Measurements from ENCODE around the gene PLXNC1. TPM values are rescaled to one million over a fixed set of nuclear protein-coding genes. Genes with fewer than 3 reads are reported as not detected.

Gene PLXNC1
- total and polyA plus RNA-seq, 4 donors, result 0.71 to 12.0 (median 3.3) TPM

DNA sequence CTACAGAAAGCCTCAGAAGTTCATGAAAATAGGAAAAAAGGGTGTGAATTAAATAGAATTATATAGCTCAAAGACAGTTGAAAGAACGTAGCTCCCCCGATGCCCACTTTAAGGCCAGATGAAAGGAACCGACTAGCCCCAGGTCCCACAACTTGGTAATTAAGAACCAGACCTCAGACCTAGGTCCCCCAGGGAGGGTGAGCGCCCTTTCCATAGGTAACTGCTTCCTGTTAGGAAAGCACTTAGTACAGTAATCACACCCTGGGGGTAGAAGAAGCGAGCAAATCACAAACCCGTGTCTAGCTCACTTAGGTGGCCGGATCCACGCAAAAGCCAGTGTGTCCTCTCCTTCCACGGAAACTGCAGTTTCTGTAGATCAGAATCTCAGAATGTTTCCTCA, 77.1 kb downstream of the PLXNC1 start:
- WGBS, result 97% methylated on average over 9 of the region's 9 CpGs
- H3K4me1 ChIP-seq (ENCODE audit: control insufficient read depth in 4 of 4, insufficient read depth in 4 of 4, low read length in 3 of 4), result no peaks in the 10 kb centered on the region
- no peaks in the 10 kb centered on the region for H3K9me3 ChIP-seq (ENCODE audit: control insufficient read depth in 4 of 4, low read length in 3 of 4)
- H3K4me3 ChIP-seq (ENCODE audit: low read depth in 1 of 3, low read length in 3 of 3), result no peak overlapping the region
- no peaks in the 10 kb centered on the region for H3K27me3 ChIP-seq (ENCODE audit: control insufficient read depth in 4 of 4, insufficient read depth in 4 of 4, low read length in 3 of 4)
- TF ChIP-seq, protein P1, sequence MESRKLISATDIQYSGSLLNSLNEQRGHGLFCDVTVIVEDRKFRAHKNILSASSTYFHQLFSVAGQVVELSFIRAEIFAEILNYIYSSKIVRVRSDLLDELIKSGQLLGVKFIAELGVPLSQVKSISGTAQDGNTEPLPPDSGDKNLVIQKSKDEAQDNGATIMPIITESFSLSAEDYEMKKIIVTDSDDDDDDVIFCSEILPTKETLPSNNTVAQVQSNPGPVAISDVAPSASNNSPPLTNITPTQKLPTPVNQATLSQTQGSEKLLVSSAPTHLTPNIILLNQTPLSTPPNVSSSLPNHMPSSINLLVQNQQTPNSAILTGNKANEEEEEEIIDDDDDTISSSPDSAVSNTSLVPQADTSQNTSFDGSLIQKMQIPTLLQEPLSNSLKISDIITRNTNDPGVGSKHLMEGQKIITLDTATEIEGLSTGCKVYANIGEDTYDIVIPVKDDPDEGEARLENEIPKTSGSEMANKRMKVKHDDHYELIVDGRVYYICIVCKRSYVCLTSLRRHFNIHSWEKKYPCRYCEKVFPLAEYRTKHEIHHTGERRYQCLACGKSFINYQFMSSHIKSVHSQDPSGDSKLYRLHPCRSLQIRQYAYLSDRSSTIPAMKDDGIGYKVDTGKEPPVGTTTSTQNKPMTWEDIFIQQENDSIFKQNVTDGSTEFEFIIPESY (IDR thresholded peaks at IDR 0.05), result no peak
- TF ChIP-seq, protein P2, sequence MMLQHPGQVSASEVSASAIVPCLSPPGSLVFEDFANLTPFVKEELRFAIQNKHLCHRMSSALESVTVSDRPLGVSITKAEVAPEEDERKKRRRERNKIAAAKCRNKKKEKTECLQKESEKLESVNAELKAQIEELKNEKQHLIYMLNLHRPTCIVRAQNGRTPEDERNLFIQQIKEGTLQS (IDR thresholded peaks at IDR 0.05), result no peak
- TF ChIP-seq JUND (IDR thresholded peaks at IDR 0.05) (no peak), EGR1 (IDR thresholded peaks at IDR 0.05; ENCODE audit: low read depth in 2 of 2) (no peak), SP1 (IDR thresholded peaks at IDR 0.05) (no peak), NR2F2 (IDR thresholded peaks at IDR 0.05) (no peak), RAD21 (IDR thresholded peaks at IDR 0.05) (no peak), HNF4A (conservative IDR thresholded peaks at IDR 0.05) (no peak), RXRA (IDR thresholded peaks at IDR 0.05) (no peak), TAF1 (conservative IDR thresholded peaks at IDR 0.05) (no peak)
- TF ChIP-seq, protein P3, sequence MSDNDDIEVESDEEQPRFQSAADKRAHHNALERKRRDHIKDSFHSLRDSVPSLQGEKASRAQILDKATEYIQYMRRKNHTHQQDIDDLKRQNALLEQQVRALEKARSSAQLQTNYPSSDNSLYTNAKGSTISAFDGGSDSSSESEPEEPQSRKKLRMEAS (IDR thresholded peaks at IDR 0.05), result no peak
- TF ChIP-seq, protein P4, sequence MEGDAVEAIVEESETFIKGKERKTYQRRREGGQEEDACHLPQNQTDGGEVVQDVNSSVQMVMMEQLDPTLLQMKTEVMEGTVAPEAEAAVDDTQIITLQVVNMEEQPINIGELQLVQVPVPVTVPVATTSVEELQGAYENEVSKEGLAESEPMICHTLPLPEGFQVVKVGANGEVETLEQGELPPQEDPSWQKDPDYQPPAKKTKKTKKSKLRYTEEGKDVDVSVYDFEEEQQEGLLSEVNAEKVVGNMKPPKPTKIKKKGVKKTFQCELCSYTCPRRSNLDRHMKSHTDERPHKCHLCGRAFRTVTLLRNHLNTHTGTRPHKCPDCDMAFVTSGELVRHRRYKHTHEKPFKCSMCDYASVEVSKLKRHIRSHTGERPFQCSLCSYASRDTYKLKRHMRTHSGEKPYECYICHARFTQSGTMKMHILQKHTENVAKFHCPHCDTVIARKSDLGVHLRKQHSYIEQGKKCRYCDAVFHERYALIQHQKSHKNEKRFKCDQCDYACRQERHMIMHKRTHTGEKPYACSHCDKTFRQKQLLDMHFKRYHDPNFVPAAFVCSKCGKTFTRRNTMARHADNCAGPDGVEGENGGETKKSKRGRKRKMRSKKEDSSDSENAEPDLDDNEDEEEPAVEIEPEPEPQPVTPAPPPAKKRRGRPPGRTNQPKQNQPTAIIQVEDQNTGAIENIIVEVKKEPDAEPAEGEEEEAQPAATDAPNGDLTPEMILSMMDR (IDR thresholded peaks at IDR 0.05; ENCODE audit: low read depth, low read length, missing input control), result no peak
- no peak for DNase-seq (ENCODE audit: low spot score)
- H3K36me3 ChIP-seq (ENCODE audit: control insufficient read depth in 4 of 4, insufficient read depth in 3 of 4, low read depth in 1 of 4, low read length in 3 of 4), result no peaks in the 10 kb centered on the region
- H3K27ac ChIP-seq (ENCODE audit: low read depth in 1 of 2, low read length in 2 of 2), result no peak overlapping the region
- no peak overlapping the region for H3K9ac ChIP-seq (ENCODE audit: low read depth in 1 of 2, low read length in 2 of 2)

DNA sequence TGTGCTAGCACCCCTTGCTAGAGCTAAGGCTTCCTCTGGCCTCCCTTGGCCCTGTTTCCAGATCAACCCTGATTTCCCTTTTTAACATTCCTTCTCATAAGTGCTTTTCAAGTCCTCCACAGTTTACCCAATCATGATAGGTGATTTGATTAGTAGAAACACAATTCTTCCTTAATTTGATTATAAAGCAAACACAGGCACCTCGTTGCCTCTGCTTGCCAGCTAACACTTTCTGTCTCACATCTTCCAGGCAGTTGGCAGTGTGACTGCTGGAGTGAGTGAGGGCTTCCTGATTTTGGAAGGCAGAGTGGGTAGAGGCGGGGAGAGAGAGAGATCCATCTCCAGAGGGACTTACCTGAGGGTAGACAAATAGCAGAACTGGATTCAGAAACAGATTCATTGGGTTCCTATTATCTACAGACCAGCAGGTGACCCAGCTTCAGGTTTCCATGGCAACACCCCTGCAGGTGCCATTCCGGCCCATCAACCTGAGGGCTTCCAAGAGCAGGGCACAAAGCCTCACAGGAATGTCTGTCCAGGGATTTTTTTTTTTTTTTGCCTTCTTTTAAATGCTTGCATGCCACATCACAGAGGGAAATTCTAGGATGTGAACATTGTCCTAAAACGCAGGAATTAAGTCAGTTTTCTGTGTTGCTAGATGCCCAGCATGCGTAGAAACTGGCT, 77.7 kb downstream of the PLXNC1 start:
- Histone ChIP-seq H3K27me3 (ENCODE audit: control insufficient read depth in 4 of 4, insufficient read depth in 4 of 4, low read length in 3 of 4) (no peaks in the 10 kb centered on the region), H3K4me1 (ENCODE audit: control insufficient read depth in 4 of 4, insufficient read depth in 4 of 4, low read length in 3 of 4) (no peaks in the 10 kb centered on the region), H3K36me3 (ENCODE audit: control insufficient read depth in 4 of 4, insufficient read depth in 3 of 4, low read depth in 1 of 4, low read length in 3 of 4) (no peaks in the 10 kb centered on the region), H3K9ac (ENCODE audit: low read depth in 1 of 2, low read length in 2 of 2) (no peak overlapping the region), H3K4me3 (ENCODE audit: low read depth in 1 of 3, low read length in 3 of 3) (no peak overlapping the region), H3K9me3 (ENCODE audit: control insufficient read depth in 4 of 4, low read length in 3 of 4) (no peaks in the 10 kb centered on the region), H3K27ac (ENCODE audit: low read depth in 1 of 2, low read length in 2 of 2) (no peak overlapping the region)
- 92% methylated on average over 5 of the region's 5 CpGs for WGBS
- TF ChIP-seq, protein P2 (IDR thresholded peaks at IDR 0.05), result no peak
- TF ChIP-seq SP1 (IDR thresholded peaks at IDR 0.05) (no peak), RXRA (IDR thresholded peaks at IDR 0.05) (no peak), NR2F2 (IDR thresholded peaks at IDR 0.05) (no peak), FOXA2 (IDR thresholded peaks at IDR 0.05) (no peak), GABPA (IDR thresholded peaks at IDR 0.05 in 1 of 2, conservative IDR thresholded peaks at IDR 0.05 in 1 of 2) (no peak), JUND (IDR thresholded peaks at IDR 0.05) (no peak)
- TF ChIP-seq, protein P1 (IDR thresholded peaks at IDR 0.05), result no peak
- TF ChIP-seq, protein P3 (IDR thresholded peaks at IDR 0.05), result no peak
- DNase-seq (ENCODE audit: low spot score), result no peak
